Smooth muscle cell (in vitro differentiated cells): ENCODE measurements around the gene MBP. TPM values are rescaled to one million over a fixed set of nuclear protein-coding genes. Genes with fewer than 3 reads are reported as not detected.

ENCODE experiments used
- DNase-seq: peaks from one replicate; lab custom pipeline; 2025; ENCODE audit not compliant: unreplicated experiment; lab: John Stamatoyannopoulos, UW
- H2AFZ ChIP-seq: fragments of 200-600 bp; sonication (generic); 2 replicates; pipeline ENCODE4 v1.6.0; 2016; ENCODE audit warnings: antibody characterized with exemption, low read depth, mild to moderate bottlenecking
- H3F3A ChIP-seq: fragments of 200-600 bp; sonication (generic); 2 replicates; pipeline ENCODE4 v1.6.0; 2017; ENCODE audit warnings: antibody characterized with exemption, low read depth
- H3K27ac ChIP-seq: fragments of 200-600 bp; sonication (generic); 2 replicates; pipeline ENCODE4 v1.5.1; 2016; ENCODE audit warnings: low read depth, mild to moderate bottlenecking
- H3K27me3 ChIP-seq: fragments of 200-600 bp; sonication (generic); 2 replicates; pipeline ENCODE4 v1.6.1; 2016; ENCODE audit warnings: low read depth, mild to moderate bottlenecking
- H3K36me3 ChIP-seq: fragments of 200-600 bp; sonication (generic); 2 replicates; pipeline ENCODE4 v1.5.1; 2016; ENCODE audit warnings: low read depth
- H3K4me1 ChIP-seq: fragments of 200-600 bp; sonication (generic); 2 replicates; pipeline ENCODE4 v1.5.1; 2016; ENCODE audit warnings: low read depth
- H3K4me2 ChIP-seq: fragments of 200-600 bp; sonication (generic); 2 replicates; pipeline ENCODE4 v1.6.0; 2016; ENCODE audit warnings: mild to moderate bottlenecking
- H3K4me3 ChIP-seq: fragments of 200-600 bp; sonication (generic); 2 replicates; pipeline ENCODE4 v1.5.1; 2016; ENCODE audit warnings: mild to moderate bottlenecking
- H3K79me2 ChIP-seq: fragments of 200-600 bp; sonication (generic); 2 replicates; pipeline ENCODE4 v1.6.0; 2016; ENCODE audit warnings: low read depth, mild to moderate bottlenecking
- H3K9ac ChIP-seq: fragments of 200-600 bp; sonication (generic); 2 replicates; pipeline ENCODE4 v1.6.0; 2016; ENCODE audit warnings: low read depth
- H3K9me3 ChIP-seq: fragments of 200-600 bp; sonication (generic); replicated peaks from 2 replicates; pipeline ENCODE4 v1.5.1; 2016; ENCODE audit warnings: low read depth
- H4K20me1 ChIP-seq: fragments of 200-600 bp; sonication (generic); 2 replicates; pipeline ENCODE4 v1.6.0; 2016; ENCODE audit warnings: low read depth
- CTCF ChIP-seq: fragments of 200-600 bp; sonication (generic); IDR thresholded peaks from 2 replicates; pipeline ENCODE4 v1.5.1; 2017; ENCODE audit warnings: borderline replicate concordance, mild to moderate bottlenecking, antibody characterized with exemption; ENCODE audit not compliant: insufficient read depth, poor library complexity, severe bottlenecking
- WGBS: methylation state at CpG from one replicate; pipeline ENCODE4 v1.1.7; 2016; ENCODE audit warnings: low lambda C conversion rate; 5-methylcytosine and 5-hydroxymethylcytosine counted together
- polyA plus RNA-seq: library from polyadenylated mRNA; unstranded; fragments of >200 nt; fragmentation: Nextera tagmentation; extraction: Ambion mirVana; gene quantifications from 2 replicates; pipeline ENCODE4 v1.2.1, GENCODE V29; 2016
- total RNA-seq: library from RNA; depleted of rRNA; stranded (reverse); fragments of >200 nt; gene quantifications from 2 replicates; pipeline ENCODE4 v1.2.3, GENCODE V29; 2014

MBP gene
- total and polyA plus RNA-seq, 2 experiments from 2014 or later, result 1.4 to 5.1 TPM

- WGBS, result 92% methylated on average over 11 of the region's 19 CpGs
- H3K4me1 ChIP-seq, result no peaks in the 10 kb centered on the region
- H3K9ac ChIP-seq, result no peak overlapping the region
- no peak overlapping the region for H2AFZ ChIP-seq
- no peak overlapping the region for H3K27ac ChIP-seq
- peaks cover 5% of the 10 kb centered on the region for H3K27me3 ChIP-seq
- DNase-seq, result no peak
- no peak for TF ChIP-seq CTCF
- no peaks in the 10 kb centered on the region for H3K9me3 ChIP-seq
- H3K79me2 ChIP-seq, result no peaks in the 10 kb centered on the region
- H3K4me2 ChIP-seq, result no peak overlapping the region
- H3K4me3 ChIP-seq, result no peak overlapping the region
- H4K20me1 ChIP-seq, result no peaks in the 10 kb centered on the region
- H3F3A ChIP-seq, result no peaks in the 10 kb centered on the region
- H3K36me3 ChIP-seq, result no peaks in the 10 kb centered on the region
These were observed 131.5 kb downstream of the MBP start for GRCh38 chr18:77001041-77001440.

GRCh38 chr18:77000527-77000926 is 132.1 kb downstream of the MBP start:
- Histone ChIP-seq H3K9ac (no peak overlapping the region), H3K4me3 (no peak overlapping the region), H4K20me1 (no peaks in the 10 kb centered on the region), H3K4me2 (no peak overlapping the region), H3K4me1 (no peaks in the 10 kb centered on the region), H2AFZ (no peak overlapping the region), H3K79me2 (no peaks in the 10 kb centered on the region), H3K9me3 (no peaks in the 10 kb centered on the region), H3K36me3 (no peaks in the 10 kb centered on the region), H3F3A (no peaks in the 10 kb centered on the region), H3K27ac (no peak overlapping the region), H3K27me3 (peaks cover 10% of the 10 kb centered on the region)
- DNase-seq, result peak; percentile 6
- peak; percentile 99 for TF ChIP-seq CTCF
- 39% methylated on average over 11 of the region's 11 CpGs for WGBS

GRCh38 chr18:76999077-76999476 is 133.5 kb downstream of the MBP start:
- Histone ChIP-seq H3K27ac (no peak overlapping the region), H3K4me1 (no peaks in the 10 kb centered on the region), H3K79me2 (no peaks in the 10 kb centered on the region), H3F3A (no peaks in the 10 kb centered on the region), H4K20me1 (no peaks in the 10 kb centered on the region), H3K9ac (no peak overlapping the region), H2AFZ (no peak overlapping the region), H3K9me3 (no peaks in the 10 kb centered on the region), H3K36me3 (no peaks in the 10 kb centered on the region), H3K27me3 (peaks cover 8% of the 10 kb centered on the region), H3K4me2 (no peak overlapping the region), H3K4me3 (no peak overlapping the region)
- 89% methylated on average over 13 of the region's 13 CpGs for WGBS
- DNase-seq, result no peak
- TF ChIP-seq CTCF, result no peak
